Keratinocyte (primary cell): ENCODE data around the gene RASL12. TPM values are rescaled to one million over a fixed set of nuclear protein-coding genes. Genes with fewer than 3 reads are reported as not detected.

Experiments used
- DNase-seq: peaks from one replicate; pipeline ENCODE4 v3.0.0-alpha.2; 2011; ENCODE audit warnings: low read depth, missing footprints, low spot score
- FAIRE-seq: peaks from 2 replicates; lab custom pipeline; 2011; peaks lifted over from hg19 to GRCh38; lab: Jason Lieb, UNC
- H2AFZ ChIP-seq: 2 replicates; pipeline ENCODE4 v1.6.0; 2012; ENCODE audit warnings: low read length, control low read depth, inconsistent platforms; ENCODE audit not compliant: control insufficient read depth
- H3K27ac ChIP-seq: 2 replicates; pipeline ENCODE4 v1.5.1; 2011; ENCODE audit warnings: low read length; ENCODE audit not compliant: control insufficient read depth, insufficient read depth
- H3K27me3 ChIP-seq: 3 replicates; pipeline ENCODE4 v1.6.0; 2011; ENCODE audit warnings: low read length; ENCODE audit not compliant: control insufficient read depth, insufficient read depth; ENCODE audit errors: extremely low read depth
- H3K36me3 ChIP-seq, 2 experiments: 2 replicates in 1 of 2; 3 replicates in 1 of 2; pipeline ENCODE4 v1.5.1; 2011; ENCODE audit warnings: low read length in 2 of 2, mild to moderate bottlenecking in 1 of 2; ENCODE audit not compliant: control insufficient read depth in 2 of 2, insufficient read depth in 2 of 2; ENCODE audit errors: extremely low read depth in 1 of 2
- H3K4me1 ChIP-seq: 3 replicates; pipeline ENCODE4 v1.5.1; 2011; ENCODE audit warnings: low read length; ENCODE audit not compliant: control insufficient read depth, insufficient read depth; ENCODE audit errors: extremely low read depth
- H3K4me2 ChIP-seq: 3 replicates; pipeline ENCODE4 v1.6.0; 2011; ENCODE audit warnings: low read depth, low read length; ENCODE audit not compliant: control insufficient read depth, insufficient read depth; ENCODE audit errors: extremely low read depth
- H3K4me3 ChIP-seq, 3 experiments: fragments of 200-600 bp in 1 of 3; sonication (generic) in 1 of 3; 2 replicates in 2 of 3; 3 replicates in 1 of 3; pipeline ENCODE4 v1.5.1; 2011 to 2016; ENCODE audit warnings: low read length in 3 of 3, mild to moderate bottlenecking in 3 of 3, control low read depth in 2 of 3, inconsistent platforms in 1 of 3, low read depth in 1 of 3, mixed read lengths in 1 of 3, mixed run types in 1 of 3, moderate library complexity in 1 of 3; ENCODE audit not compliant: control insufficient read depth in 2 of 3, insufficient read depth in 2 of 3; ENCODE audit errors: extremely low read depth in 1 of 3
- H3K79me2 ChIP-seq: 2 replicates; pipeline ENCODE4 v1.6.0; 2012; ENCODE audit warnings: low read length; ENCODE audit not compliant: control insufficient read depth, insufficient read depth
- H3K9ac ChIP-seq: 3 replicates; pipeline ENCODE4 v1.6.0; 2011; ENCODE audit warnings: low read length; ENCODE audit not compliant: control insufficient read depth, insufficient read depth; ENCODE audit errors: extremely low read depth
- H3K9me1 ChIP-seq: 3 replicates; pipeline ENCODE4 v1.6.0; 2011; ENCODE audit warnings: low read length; ENCODE audit not compliant: control insufficient read depth, insufficient read depth; ENCODE audit errors: extremely low read depth
- H3K9me3 ChIP-seq: 2 replicates; pipeline ENCODE4 v1.5.1; 2012; ENCODE audit warnings: low read depth, low read length; ENCODE audit not compliant: control insufficient read depth
- H4K20me1 ChIP-seq: 3 replicates; pipeline ENCODE4 v1.6.0; 2011; ENCODE audit warnings: low read length; ENCODE audit not compliant: control insufficient read depth, insufficient read depth; ENCODE audit errors: extremely low read depth
- EZH2 ChIP-seq: IDR thresholded peaks from one replicate; pipeline ENCODE4 v1.6.1; 2012; ENCODE audit warnings: inconsistent platforms, mild to moderate bottlenecking, low read length, moderate library complexity
- dilution Hi-C: fragments of 300-500 bp; cut with MboI; formaldehyde crosslinking; loops from one replicate; pipeline ENCODE4 v1.7.0; 2020; ENCODE audit warnings: low sequenced_read_pairs; ENCODE audit not compliant: extremely low pct_ligation_motif_present
- polyA plus RNA-seq, 5 experiments: library from polyadenylated mRNA; depleted of rRNA in 3 of 5; stranded (reverse) in 3 of 5; stranded (forward) in 1 of 5; unstranded in 1 of 5; fragments of >200 nt; gene quantifications; 1 replicate in 1 of 5; 2 replicates in 3 of 5; 3 replicates in 1 of 5; pipeline versions ENCODE4 v1.2.1 to v1.2.3, GENCODE V29; 2011 to 2012; ENCODE audit warnings: missing spikeins in 2 of 5, low read depth in 1 of 5, low replicate concordance in 1 of 5
- TF ChIP-seq, protein P1 (sequence below), 3 experiments: IDR thresholded peaks in 1 of 3; conservative IDR thresholded peaks in 1 of 3; optimal IDR thresholded peaks in 1 of 3; 2 replicates in 2 of 3; 3 replicates in 1 of 3; pipeline versions ENCODE3 to v1.5.1; 2011; ENCODE audit warnings: low read length in 3 of 3, mild to moderate bottlenecking in 3 of 3, moderate library complexity in 2 of 3, control low read depth in 1 of 3, inconsistent platforms in 1 of 3; ENCODE audit not compliant: insufficient read depth in 2 of 3; ENCODE audit errors: extremely low read depth in 1 of 3

The RASL12 gene
- polyA plus RNA-seq, 1 donor (not counting 4 experiments of a cell fraction or from before 2014, with no cell fraction given): not detected

DNA sequence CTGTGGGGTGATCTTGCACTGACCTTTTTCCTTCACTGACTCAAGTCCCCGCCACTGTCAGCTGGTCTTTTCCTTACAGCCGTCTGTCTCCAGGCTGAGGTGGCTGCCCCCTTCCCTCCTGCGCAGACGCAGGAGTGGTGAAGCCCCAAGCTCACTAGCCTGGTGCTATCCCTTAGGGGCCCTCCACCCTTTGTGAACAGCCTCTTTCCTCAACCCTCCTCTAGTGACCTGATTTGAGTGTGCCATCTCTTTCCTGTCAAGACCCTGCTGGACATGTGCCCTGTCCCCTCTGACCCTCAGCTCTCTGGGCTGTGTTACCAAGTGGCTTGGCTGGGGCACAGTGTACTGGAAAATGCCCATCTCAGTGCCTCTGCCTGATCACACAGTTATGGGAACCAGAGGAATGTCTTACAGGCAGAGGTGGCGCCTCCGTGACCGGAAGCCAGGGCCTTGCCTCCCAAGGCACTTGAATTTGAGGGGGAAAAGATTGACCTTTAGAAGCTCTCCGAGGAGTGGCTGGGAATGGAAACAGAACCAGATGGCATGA is 17.5 kb upstream of the RASL12 start:
- no peak for TF ChIP-seq EZH2
- TF ChIP-seq, protein P1, sequence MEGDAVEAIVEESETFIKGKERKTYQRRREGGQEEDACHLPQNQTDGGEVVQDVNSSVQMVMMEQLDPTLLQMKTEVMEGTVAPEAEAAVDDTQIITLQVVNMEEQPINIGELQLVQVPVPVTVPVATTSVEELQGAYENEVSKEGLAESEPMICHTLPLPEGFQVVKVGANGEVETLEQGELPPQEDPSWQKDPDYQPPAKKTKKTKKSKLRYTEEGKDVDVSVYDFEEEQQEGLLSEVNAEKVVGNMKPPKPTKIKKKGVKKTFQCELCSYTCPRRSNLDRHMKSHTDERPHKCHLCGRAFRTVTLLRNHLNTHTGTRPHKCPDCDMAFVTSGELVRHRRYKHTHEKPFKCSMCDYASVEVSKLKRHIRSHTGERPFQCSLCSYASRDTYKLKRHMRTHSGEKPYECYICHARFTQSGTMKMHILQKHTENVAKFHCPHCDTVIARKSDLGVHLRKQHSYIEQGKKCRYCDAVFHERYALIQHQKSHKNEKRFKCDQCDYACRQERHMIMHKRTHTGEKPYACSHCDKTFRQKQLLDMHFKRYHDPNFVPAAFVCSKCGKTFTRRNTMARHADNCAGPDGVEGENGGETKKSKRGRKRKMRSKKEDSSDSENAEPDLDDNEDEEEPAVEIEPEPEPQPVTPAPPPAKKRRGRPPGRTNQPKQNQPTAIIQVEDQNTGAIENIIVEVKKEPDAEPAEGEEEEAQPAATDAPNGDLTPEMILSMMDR (optimal IDR thresholded peaks at IDR 0.05 in 1 of 3, IDR thresholded peaks at IDR 0.05 in 1 of 3, conservative IDR thresholded peaks at IDR 0.05 in 1 of 3; ENCODE audit: extremely low read depth in 1 of 3, insufficient read depth in 2 of 3, low read length in 3 of 3): no peak
- dilution Hi-C loops: no loop called here
- FAIRE-seq: no peak

DNA sequence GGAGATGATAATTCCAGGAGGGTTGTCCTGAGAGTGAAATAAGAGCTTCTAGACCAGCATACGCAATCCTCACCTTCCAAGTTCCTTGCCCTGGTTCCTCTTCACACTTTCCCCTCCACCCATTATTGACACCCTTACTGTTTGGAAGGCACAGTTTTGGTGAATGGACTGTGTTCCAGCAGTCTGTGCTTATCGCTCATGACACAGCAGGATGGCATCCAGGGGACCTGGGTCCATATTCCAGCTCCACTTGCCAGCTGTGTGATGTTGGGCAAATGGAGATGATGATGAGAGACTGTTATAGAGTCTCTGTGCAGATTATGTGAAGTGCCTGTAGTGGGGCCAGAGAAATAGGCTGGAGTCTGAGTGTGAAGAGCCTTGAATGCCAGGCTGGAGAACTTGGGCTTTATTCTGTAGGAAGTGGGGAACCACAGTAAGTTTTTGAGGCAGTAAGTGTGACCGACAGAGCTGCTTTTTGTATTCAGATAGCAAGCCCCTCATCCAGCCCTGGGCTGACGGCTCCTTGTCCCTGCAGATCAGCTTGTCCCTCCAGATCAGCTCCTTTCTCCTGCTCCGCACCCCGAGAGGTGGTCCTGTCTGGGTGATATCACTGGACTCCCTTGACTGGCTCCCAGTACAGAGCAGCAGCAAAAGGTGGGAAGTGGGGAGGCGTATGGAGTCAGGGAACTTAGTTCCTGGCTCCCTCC is 16.9 kb upstream of the RASL12 start:
- dilution Hi-C loops: no loop called here
- Histone ChIP-seq H3K79me2 (no peaks in the 10 kb centered on the region), H3K9me1 (no peaks in the 10 kb centered on the region), H2AFZ (no peak overlapping the region), H3K4me1 (peaks cover 4% of the 10 kb centered on the region), H4K20me1 (peaks cover 3% of the 10 kb centered on the region), H3K9ac (no peak overlapping the region), H3K4me2 (no peak overlapping the region), H3K27ac (no peak overlapping the region), H3K27me3 (peaks cover 12% of the 10 kb centered on the region), H3K36me3 (no peaks in the 10 kb centered on the region), H3K9me3 (no peaks in the 10 kb centered on the region), H3K4me3 (no peak overlapping the region)
- no peak for DNase-seq
- no peak for FAIRE-seq
- TF ChIP-seq EZH2: no peak

More for the DNA sequence above, 17.5 kb upstream of the RASL12 start:
- Histone ChIP-seq H3K36me3 (no peaks in the 10 kb centered on the region), H3K9me1 (no peaks in the 10 kb centered on the region), H3K4me3 (no peak overlapping the region), H3K79me2 (no peaks in the 10 kb centered on the region), H3K9ac (no peak overlapping the region), H4K20me1 (peaks cover 3% of the 10 kb centered on the region), H3K27me3 (peaks cover 12% of the 10 kb centered on the region), H3K27ac (no peak overlapping the region), H3K4me2 (no peak overlapping the region), H3K9me3 (no peaks in the 10 kb centered on the region), H3K4me1 (peaks cover 4% of the 10 kb centered on the region), H2AFZ (no peak overlapping the region)
- no peak for DNase-seq
